Stimulated activated CD4-positive, alpha-beta T cell treated with anti-CD3 and anti-CD28 coated beads, Interleukin-15, amount 100 ng/mL, for 24 hours (primary cell): Measurements from ENCODE around the gene CYP46A1.

Source experiments
- DNase-seq: peaks from one replicate; pipeline ENCODE4 v3.0.0-alpha.2; 2020

The CYP46A1 gene

DNA sequence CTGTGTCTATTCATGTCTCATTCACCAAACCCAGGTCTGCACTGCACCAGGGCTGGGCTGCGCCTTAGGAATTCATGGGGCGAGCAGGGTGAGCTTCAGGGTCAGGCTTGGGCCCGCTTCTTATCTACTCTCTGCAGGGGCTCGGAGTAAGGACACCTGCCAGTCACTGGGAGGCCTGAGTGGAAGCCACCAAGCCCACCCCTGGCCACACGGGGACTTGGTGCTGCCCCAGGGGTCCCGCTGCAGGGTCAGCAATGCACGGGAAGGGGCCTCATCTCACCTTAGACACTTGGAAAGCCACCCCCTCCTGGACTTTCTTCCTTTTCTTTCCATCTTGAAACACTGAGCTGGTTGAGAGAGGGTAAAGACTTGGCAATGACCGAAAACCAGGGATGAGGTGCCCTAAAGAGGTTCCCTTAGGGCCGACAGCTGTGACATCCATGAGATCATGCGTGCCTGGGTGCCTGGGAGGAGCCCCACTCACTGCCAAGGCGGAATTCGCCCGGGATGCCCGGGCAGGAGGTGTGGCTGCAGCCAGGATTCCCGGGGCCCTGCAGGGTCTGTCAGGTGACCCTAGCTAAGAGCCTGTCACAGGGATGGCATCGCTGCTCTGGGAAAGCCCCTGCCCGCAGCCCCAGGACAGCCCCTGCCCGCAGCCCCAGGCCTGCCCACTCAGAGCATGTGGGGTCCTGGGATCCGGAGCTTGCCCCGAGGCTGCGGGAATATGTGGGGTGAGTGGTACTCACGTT, 63.7 kb downstream of the CYP46A1 start:
- DNase-seq = no peak

DNA sequence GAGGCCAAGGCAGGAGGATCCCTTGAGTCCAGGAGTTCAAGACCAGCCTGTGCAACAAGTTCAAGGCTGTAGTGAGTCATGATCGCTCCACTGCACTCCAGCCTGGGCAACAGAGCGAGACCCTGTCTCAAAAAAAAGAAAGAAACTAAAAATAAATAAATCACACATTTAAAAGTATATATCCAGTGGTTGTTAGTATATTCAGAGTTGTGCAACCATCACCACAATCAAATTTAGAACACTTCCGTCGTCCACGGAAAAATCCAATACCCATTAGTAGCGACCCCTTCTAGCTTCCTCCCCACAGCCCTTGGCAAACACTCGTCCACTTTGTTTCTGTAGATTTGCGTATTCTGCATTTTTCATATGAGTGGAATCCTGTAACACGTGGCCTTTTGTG, 64.4 kb downstream of the CYP46A1 start:
- no peak for DNase-seq

DNA sequence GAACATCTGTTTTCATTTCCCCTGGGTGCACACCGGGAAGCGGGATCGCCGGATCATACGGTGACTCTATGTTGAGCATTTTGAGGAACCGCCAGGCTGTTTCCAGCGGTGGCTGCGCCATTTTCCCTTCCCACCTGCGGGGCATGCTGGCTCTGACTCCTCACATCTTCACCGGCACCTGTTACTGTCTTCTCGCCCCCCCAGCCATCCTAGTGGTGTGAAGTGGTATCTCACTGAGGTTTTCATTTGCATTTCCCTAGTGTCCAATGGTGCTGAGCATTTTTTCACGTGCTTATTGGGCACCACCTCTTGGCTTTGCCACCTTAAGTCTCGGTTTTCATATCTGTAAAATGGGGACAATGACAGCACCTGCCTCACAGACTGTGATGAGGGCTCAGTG, 65.0 kb downstream of the CYP46A1 start:
- no peak for DNase-seq

DNA sequence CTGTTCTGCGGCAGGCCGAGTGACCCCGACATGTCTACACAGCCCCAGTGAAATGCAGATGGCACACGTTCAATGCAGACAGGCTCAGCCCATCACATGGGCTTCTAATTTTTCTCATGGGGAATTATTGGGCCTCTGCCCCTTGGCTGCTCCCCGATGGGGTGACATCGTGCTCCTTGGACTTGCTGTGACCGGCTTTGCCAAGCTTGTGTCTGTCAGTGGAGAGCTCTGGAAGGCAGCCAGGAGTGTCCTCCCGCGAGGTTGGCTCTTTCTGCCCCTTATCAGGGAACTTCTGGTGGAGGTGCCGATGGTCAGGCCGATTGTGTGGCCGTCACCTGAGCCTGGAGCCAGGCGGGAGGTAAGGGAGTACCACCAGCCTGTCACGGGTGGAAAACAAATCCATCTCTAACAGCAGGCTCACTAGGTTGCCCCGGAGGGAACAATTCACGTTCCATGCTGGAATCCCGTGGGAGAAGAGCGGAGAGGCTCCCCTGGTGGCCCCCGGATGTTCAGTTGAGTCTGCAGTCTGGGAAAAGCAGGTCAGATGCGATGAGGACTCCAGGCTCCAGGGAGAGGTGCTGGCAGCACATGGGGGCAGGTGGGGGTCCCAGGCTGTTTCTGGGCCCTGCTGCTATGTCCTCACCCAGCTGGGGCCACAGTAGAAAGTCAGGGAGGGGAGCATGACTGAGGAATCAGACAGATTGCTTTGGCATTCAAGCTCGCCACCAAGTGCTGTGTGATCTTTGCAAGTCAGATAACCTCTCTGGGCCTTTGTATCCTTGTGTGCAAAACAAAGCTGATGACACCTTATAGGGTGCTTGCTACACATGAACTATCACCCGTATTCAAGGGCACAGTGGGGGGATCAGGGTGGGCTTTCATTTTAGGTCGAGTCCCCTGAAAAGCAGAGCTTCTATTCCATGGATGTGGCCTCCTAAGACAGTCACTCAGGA, 65.9 kb downstream of the CYP46A1 start:
- DNase-seq = no peak

DNA sequence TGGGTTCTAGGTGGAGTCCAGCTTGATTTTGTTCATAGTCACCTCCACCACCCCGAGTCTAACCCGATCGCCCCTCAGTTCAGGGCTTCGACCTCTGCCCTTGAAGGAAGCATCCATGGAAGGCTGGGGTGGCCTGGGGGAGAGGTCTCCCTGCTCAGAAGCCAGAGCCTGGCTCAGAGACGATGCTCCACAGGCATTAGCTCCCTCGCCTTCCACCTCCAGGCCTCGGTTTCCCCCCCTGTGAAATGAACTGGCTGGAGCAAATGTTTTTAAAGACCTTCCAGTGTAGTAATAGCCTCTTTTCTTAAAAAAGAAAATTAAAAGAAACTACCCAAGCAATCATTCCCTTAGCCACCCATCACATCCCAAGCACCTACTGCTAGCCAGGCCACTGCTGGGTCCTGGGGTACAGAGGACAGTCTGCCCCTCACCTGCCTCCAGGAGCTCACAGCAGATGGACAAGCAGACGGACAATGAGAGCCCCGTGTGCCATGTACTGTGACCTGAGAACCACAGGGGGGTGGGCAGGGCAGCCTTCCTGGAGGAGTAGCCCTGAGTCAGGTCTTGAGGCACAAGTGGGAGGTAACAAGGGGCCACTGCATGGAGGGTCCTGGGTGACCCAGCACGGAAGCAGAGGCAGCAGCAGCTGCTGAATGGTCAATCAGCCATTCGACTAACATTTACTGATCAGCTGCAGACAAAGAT, 66.8 kb downstream of the CYP46A1 start:
- DNase-seq = no peak

DNA sequence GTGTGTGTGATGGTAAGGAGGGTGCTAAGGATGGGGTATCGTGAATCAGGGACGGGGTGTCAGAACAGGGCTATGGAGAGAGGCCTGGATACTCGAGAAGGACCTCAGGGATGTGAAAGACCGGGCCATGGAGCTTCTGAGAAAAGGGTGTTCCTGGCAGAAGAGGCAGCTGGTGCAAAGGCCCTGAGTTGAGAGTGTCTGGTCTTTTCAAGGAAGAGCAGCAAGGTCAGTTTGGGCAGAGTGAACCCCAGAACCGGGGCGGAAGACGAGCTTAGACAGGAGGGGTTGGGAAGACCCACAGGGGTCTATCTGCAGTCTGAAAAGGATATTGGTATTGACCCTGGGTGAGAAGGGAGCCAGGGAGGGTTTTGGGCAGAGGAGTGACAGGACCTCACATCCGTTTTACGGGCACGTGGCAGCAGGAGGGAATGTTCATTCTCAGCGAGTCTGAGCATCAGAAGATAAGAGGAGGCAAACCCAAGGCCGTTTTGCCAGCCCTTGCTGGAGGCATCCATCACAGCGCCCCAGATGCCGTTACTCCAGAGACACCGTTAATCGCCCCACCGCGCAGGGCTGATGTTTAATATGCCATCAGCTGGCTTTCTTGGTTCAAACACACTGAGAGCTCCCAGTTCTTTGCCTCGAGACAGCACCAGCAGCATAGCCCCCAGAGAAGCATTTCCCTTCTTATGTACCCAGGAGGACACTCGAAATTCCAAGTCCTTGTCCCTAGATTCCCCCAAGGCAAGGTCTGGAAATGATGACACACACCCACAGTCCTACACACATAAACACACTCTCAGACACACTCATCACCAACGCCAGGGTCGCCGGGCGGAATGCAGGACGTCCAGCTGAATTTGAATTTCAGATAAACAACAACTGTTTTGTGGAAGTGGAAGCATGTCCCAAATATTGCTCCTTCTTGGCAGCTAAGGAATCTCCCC, 67.7 kb downstream of the CYP46A1 start:
- no peak for DNase-seq

DNA sequence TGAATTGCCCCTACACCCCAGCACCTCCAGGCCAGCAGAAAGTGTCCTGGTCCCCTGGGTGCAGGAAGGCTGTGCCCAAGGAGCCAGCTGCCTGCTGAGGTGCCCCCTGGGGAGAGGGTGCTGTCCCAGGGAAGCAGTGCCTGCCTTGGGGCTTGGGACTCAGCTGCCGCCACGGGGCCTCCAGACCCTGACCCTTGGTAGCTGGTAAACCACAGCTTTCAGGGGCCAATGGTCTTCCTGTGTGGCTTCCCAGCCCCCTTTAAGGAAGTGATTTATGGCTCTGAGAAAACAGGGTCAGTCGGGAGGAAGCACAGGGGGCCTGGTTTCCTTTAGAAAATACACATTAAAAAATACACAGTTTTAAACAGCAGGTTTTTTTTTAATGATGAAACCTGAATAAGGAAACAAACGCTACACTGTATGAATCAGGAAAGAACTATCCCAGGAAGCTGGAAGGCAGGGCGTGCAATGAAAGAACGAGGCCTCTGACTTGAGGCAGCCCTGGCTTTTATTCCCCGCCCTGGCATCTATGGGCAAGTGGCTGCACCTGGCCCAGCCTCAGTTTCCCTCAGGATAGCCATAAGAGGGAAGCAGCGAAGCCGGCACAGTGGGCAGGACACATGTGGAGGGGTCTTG, 68.5 kb downstream of the CYP46A1 start:
- DNase-seq = no peak

DNA sequence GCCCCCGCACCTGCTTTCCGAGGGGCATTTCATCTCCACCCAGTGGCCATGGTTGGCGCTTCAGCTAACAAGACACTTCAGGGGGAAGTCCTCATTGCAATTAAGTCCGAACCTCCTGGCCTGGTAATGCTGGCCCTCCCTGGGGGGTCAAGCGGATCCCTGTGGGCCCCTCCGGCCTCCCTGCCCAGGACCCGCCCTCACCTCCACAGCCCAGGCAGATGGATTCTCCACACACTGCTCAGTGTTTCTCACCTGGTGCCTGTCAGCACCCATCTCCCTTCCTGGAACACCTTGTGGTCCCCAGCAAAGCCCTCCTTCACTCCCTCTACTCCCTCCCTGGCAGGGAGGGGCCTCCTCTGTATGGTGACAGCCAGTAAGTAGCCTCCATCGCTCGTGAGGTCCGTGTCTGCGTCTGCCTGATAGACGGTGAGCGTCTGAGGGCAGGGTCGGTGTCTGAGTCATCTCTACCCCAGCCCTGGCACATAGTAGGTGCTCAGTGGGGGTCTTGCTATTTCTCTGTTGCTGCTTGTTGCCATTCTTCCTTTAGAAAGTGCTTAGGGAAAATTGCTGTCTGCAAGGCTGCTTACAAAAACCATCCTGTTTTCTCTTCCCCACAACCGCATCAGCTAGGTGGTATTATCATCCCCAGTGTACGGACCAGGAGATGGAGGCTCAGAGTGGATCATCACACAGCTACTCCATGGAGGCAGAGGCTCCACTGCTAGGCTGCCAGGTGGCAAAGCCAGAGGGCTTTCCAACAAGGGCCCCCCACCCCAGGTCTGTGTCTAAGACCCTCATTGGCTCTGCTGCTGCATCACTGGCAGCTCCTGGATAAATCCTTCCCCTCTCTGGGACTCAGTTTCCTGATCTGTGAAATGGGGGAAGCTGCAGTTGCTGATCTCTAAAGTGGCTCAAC, 69.4 kb downstream of the CYP46A1 start:
- no peak for DNase-seq

DNA sequence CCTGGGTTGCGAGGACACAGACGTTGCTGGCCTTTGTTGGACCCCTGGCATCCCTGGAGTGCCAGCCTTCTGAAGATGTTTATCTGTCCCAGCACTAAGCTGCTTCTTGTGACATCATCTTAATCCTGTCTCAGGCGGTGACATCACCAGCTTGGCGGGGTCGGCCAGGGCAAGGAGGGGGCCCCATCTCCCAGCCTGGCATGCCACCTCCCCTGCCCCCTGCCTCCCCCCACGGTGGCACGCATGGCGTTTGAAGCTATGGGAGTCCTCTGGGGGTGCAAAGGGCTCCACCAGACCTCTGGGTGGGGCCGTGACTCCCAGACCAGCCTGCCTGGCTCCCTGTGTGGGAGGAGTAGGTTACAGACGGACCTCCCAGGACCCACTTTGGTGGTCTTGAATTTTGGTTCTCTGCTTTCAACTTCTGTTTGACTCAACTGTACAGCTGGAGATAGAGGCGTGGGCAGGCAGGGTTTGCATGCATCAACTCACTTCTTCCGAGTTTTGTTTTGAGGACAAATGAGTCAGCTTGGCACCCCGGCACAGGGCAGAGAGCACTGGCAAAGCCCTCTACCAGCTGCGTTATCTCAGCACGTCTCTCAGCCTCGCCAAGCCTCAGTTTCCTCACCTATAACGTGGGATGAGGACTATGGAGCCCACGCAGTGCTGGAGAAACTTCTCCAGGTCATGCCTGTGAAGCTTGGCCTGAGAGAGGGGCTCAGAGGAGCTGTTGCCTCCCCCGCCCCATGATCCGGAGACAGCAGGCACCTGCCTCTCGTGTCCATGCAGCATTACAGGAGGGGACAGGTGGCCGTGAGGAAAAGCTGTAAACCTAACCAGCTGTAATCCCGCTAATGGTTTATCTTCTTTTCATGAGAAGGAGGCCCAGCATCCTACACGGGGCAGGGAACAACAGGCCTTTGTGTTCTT, 70.3 kb downstream of the CYP46A1 start:
- DNase-seq = peak; percentile 34

DNA sequence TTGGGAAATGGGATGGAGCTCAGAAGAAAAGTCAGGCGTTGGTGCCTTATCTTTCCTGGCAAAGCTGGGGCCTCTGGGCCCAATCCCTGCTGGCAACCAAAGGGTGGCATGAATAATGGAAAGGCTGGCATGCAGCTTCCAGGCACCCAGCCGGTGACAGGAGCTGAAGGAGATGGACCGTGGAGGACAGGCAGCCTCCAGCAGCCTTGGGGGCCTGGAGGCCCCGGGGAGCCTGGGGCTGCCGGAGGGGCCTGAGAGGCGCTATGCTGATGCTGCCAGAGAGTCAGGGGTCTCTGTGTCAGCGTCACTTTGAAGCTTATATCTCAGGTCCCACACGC, 70.9 kb downstream of the CYP46A1 start:
- DNase-seq = no peak

DNA sequence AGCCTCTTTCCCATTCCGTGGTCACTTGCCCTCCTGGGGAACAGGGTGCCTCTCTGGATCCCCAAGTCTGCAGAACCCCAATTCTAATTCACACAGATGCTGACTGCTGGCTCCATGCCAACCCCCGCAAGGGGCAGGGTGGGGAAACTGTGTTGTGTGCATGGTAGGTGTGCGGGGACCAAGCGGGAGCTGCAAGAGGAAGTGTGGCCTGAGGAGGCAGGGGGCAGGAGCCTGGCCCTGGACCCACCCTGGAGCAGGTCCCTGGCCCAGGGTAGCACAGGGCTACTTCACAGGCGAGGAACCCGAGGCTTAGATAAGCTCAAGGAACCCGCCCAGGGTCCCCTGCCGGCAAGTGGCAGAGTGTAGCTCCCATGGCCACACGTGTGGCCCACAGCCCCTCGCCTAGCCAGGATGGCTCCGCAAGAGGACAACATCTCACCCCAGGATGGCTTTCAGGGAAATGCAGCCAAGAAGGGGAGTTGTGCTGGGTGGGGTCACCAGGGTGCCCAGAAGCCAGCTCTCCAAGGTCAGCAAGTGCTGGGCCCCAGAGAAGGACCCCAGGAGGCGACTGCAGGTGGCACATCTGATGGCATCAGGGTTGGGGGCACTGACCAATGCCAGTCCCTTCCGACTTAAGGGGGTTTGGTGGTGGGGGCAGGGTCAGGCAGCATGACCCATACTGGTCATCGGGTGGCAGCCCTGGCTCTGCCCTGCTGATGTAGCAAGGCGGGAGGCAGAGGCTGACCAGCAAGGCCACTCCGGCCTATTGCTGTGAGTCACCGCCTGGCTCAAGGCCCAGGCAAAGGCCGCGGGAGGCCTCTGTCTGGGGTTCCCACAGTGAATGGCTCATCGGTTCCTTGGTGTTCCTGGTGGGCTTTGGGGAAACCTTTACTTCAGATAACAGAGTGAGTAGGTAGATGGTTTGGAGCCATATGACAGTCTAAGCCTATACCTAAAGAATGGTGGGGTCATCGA, 71.8 kb downstream of the CYP46A1 start:
- DNase-seq = no peak

DNA sequence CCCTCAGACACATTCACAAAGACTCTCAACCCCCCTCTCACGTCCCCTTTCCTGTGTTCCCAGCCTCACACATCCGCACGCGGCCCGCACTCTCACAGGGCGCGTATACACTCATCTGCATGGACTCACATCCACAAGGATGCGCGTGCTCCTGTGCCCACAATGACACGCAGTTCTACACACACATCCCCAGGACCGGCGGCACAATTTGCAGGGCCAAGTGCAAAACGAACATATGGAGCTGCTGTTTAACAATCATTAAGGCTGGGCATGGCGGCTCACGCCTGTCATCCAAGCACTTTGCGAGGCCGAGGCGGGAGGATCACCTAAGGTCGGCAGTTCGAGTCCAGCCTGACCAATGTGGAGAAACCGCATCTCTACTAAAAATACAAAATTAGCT, 72.7 kb downstream of the CYP46A1 start:
- no peak for DNase-seq

DNA sequence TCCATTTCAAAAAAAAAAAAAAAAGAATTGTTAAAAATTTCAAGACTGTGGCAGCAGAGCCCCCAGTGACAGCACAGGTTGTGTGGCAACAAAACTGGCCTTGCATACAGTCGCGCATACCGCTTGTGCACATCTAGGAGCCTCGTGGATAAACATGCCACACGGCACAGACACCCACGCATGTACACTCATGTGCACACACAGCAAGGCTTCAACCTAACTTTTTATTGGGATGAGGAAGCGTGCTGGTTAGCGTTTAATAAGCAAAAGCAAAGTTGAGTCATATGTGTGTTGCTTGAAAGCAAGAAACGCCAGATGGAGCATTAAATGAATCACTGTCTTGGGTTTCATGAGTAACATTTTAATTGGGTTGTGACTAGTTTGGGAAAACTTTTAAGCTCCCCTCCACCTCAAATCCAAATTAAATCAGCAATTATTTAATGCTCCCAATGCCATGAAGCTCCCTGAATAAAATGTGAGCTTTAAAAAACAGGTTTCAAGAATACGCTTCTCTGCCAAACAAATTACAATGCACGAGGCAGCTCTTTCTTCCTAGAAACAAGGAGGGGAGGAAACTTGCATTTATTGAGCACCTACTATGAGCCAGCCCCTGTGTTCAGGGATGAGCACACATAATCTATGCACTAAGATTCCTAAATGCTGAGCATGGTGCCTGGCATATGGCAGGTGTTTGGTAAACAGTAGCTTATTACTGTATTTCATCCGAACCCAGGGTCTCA, 73.4 kb downstream of the CYP46A1 start:
- DNase-seq = no peak

DNA sequence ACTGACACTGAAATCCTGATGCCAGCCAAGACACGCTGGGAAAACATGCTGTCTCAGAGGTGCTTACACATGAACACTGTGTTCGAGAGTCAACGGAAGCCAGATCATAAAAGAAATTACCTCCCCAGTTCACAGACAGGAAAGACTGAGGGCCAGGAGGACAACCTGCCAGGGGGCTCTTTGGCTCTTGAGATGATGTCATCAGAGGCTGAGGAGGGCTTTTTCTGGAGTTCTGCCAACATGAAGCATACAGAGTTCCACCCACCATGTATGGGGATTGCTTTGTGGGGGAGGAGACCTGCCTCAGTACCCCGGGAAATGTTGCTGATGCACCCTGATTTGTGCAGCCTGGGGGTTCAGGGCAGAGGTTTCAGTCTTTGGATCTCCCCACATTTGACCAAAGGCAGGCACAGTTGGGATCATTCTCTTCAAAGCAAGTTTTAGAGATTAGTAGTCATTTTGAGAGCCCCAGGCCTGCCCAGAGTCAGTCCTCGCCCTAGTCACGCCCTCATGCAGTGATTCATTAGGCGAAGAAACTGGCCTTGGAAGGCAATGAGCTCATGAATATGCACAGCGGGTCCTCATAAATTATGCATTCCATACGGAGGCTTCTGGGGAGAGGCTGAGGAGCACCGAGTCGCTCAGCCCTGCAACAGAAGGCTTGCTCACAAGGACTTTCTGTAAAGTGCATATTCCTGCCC, 74.2 kb downstream of the CYP46A1 start:
- no peak for DNase-seq

DNA sequence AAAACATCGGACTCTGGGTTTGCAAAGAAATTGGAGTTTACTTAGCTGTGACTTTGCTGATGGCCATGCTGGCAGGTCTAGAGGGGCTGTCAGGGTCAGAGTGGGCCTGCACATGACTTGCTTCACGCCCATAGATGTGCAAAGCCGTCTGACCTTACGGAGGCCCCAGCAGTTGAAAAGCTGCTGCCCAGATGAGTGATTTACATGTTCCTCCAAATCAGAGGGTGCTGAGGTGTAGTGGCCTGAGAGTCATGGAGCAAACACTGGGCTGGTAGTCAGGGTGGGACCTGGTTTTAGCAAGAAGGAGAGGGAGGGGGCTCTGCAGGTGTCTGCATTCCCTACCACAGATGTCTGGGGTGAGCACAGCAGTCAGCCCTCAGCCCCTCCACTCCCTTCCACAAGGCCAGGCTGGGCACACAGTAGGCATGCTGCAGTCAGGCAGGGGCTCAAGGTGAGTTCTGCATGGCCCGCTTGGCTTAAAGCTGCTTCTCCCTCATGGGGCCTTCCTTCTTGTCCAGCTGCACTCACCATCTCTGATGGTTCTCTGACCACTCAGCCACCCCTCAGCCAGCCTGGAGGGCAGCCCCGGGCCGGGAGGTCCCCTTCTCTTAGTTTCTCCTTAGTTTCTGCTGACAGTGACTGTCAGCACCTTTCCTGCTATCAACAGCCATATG, 74.9 kb downstream of the CYP46A1 start:
- DNase-seq = no peak

DNA sequence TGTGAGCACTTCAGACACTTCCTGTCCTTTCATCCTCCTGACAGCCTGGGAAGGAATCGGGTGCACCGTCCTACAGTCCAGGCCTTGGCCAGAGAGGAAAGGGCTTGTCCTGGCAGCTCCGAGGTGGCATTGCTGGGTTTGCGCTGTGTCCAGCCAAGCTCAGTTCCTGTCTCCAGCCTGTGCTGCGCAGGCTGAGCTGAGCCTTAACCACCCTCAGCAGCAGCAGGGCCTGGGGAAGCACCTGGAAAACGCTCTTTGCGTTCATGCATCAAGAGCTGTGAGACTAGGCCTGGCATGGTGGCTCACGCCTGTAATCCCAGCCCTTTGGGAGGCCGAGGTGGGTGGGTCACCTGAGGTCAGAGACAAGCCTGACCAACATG, 75.4 kb downstream of the CYP46A1 start:
- DNase-seq = no peak
